Inflammatory macrophage treated with lipopolysaccharide for 4 hours (primary cell): ENCODE data around the gene ARRB1.

Experiments
- DNase-seq: peaks from one replicate; pipeline ENCODE4 v3.0.0-alpha.2; 2020

Gene ARRB1

DNA sequence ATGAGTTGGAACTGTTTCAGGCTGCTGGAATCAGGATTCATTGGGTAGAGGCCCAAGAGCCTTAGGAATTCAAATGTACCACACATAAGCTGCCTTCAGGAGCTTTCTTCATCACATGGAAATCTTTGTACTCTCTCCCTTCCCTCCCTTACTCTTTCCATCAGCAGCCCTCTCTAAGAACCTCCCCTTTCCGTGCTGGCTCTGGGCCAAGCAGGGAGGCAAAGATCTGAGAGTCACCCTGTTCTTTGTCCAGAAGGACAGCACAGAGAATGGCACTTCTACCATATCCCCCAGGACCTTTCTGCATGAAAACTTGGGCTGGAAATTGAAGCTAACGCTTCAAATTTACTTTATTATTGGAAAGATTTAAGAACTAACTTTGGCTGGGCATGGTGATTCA, 131.6 kb downstream of the ARRB1 start:
- DNase-seq, result no peak

GRCh38 chr11:75214843-75215242, 136.6 kb downstream of the ARRB1 start:
- DNase-seq, result no peak

GRCh38 chr11:75214411-75214821, 137.0 kb downstream of the ARRB1 start:
- DNase-seq, result peak; percentile 80
